ENCODE results near the gene ZNF236. TPM values are rescaled to one million over a fixed set of nuclear protein-coding genes. Genes with fewer than 3 reads are reported as not detected.
"Not testable (repeated sequence)": the region's sequence is repeated elsewhere in the genome, so short reads cannot be mapped to it uniquely, and the experiment has no call there.

The ZNF236 gene
- total RNA-seq, 1 experiment from 2014 or later: 22.2 TPM

DNA sequence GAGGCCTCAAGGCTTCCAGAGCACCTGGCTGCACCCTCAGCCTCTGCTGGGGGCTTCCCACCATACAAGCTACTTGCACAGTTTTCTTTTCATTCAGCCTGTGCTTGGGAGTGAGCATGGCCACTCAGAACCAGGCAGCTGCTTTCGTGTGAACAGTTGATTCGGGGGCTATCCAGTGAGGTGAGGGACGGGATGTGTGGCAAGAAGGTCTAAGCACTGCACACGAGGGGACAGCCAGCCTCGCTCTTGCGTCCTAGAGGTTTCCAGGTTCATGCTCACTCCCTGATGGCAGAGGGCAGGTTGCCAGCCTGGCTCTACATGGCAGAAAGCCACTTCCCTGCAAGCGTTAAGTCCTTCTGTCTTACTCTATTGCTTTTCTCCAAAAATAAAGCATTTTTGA, 164.0 kb downstream of the ZNF236 start:
- CTCF ChIA-PET: interaction anchor here (1.3 to 2.3 kb wide), 4 partner anchors 9 to 68 kb away, joined by 3 to 10 read pairs (median 5); no protein-coding TSS in a partner anchor
- Mint-ChIP-seq H3K27ac (ENCODE audit: unreplicated experiment) (no peak overlapping the region), H3K27me3 (ENCODE audit: unreplicated experiment) (no peaks in the 10 kb centered on the region), H3K9me3 (ENCODE audit: low read depth, unreplicated experiment) (no peaks in the 10 kb centered on the region), H3K36me3 (ENCODE audit: insufficient read depth, unreplicated experiment) (no peaks in the 10 kb centered on the region), H3K4me3 (ENCODE audit: low read depth, unreplicated experiment) (no peak overlapping the region), H3K4me1 (ENCODE audit: low read depth, unreplicated experiment) (peaks cover 7% of the 10 kb centered on the region)
- no peak for TF ChIP-seq CTCF (IDR thresholded peaks at IDR 0.05; ENCODE audit: unreplicated experiment)
- DNase-seq: no peak
- BruUV-seq (replicated peaks): no TSS peak
- intact Hi-C loops (cut with micrococcal nuclease; ENCODE audit: unreplicated experiment): loop anchor here (10.0 kb wide), 1 partner anchor 478 kb away; no protein-coding TSS in a partner anchor

DNA sequence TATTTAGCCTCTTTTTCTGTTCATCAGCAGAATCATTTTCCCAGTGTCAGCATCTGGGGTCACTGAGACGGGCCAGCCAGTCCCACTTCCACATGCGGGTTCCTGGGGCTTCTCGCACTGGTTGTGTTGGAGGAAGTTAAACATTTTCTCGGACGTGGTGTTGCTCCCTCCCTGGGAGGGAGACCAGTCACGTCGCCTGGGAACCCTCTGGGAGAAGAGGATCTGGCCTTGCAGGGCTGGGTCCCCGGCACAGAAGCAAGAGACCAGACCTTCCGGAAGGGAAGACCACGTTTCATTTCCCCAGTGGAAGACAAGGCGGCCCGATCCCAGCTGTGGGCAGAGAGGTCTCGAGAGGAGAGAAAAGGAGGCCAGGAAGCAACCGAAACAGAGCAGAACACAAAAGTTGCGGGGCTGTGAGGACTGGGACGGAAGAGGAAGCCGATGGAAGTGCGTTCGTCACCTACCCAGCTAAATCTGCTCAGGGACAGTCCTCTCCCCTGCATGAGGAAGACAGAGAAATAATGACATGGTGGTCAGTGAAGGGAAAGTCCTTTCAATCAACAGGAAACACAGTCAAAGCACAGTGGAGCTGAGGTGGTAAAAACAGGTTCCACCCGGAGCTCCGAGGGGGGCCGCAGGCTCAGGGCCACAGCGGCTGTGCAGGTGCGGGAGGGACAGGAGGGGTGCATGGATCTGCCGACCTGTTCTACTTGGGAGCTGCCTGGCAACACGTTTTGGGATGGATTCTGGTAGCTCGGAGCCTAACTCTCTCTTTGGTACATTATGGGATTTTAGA, 165.9 kb downstream of the ZNF236 start:
- Mint-ChIP-seq H3K4me1 (ENCODE audit: low read depth, unreplicated experiment) (peaks cover 3% of the 10 kb centered on the region), H3K27ac (ENCODE audit: unreplicated experiment) (no peak overlapping the region), H3K27me3 (ENCODE audit: unreplicated experiment) (no peaks in the 10 kb centered on the region), H3K4me3 (ENCODE audit: low read depth, unreplicated experiment) (no peak overlapping the region), H3K36me3 (ENCODE audit: insufficient read depth, unreplicated experiment) (no peaks in the 10 kb centered on the region), H3K9me3 (ENCODE audit: low read depth, unreplicated experiment) (no peaks in the 10 kb centered on the region)
- no peak for TF ChIP-seq CTCF (IDR thresholded peaks at IDR 0.05; ENCODE audit: unreplicated experiment)
- CTCF ChIA-PET: interaction anchor here (0.6 kb wide), 1 partner anchor 142 kb away, joined by 4 read pairs; no protein-coding TSS in a partner anchor
- no TSS peak for BruUV-seq (replicated peaks)
- intact Hi-C loops (cut with micrococcal nuclease; ENCODE audit: unreplicated experiment): loop anchor here (10.0 kb wide), 1 partner anchor 477 kb away; no protein-coding TSS in a partner anchor
- DNase-seq: no peak

DNA sequence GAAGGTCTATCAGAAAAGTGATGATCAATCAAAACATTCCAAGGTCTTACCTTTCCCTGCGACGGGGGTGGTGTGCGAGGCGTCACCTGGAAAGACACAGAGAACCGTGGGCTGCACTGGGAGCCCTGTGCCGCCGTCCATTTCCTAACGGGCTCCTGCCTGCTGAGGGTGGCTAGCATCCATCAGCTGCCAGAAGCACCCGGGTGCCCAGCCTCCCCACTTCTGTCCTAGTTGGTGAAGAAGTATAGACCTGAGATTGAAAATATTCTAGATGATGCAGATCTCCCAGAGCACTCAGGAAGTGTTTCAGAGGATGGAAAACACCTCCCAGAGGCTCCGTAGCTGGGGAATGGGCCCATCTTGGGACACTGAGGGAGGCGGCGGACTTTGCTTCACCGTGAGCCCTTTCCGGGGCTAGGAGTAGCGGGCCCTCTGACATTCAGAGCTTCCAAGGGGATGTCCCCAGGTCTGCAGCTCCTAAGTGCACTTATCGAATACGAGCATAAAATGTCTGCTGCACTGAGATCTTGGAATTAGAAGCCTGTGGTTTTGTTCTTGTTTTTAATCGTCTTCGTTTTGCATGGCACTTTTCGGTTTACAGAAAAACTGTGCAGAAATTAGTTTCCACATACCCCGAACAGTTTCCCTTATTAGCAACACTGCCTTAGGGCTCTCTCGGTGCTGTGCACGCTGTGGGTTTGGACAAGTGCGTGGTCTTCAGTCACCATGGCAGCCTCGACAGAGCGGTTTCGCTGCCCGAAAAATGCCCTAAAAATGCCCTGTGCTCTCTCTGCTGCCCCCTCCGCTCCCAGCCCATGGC, 166.7 kb downstream of the ZNF236 start:
- Mint-ChIP-seq H3K36me3 (ENCODE audit: insufficient read depth, unreplicated experiment) (no peaks in the 10 kb centered on the region), H3K27ac (ENCODE audit: unreplicated experiment) (no peak overlapping the region), H3K9me3 (ENCODE audit: low read depth, unreplicated experiment) (no peaks in the 10 kb centered on the region), H3K4me1 (ENCODE audit: low read depth, unreplicated experiment) (no peaks in the 10 kb centered on the region), H3K4me3 (ENCODE audit: low read depth, unreplicated experiment) (no peak overlapping the region), H3K27me3 (ENCODE audit: unreplicated experiment) (no peaks in the 10 kb centered on the region)
- intact Hi-C loops (cut with micrococcal nuclease; ENCODE audit: unreplicated experiment): loop anchor here (10.0 kb wide), 1 partner anchor 476 kb away; no protein-coding TSS in a partner anchor
- no peak for DNase-seq
- no TSS peak for BruUV-seq (replicated peaks)
- CTCF ChIA-PET: interaction anchor here (0.6 to 0.9 kb wide), 2 partner anchors 142 to 221 kb away, joined by 3 to 4 read pairs; no protein-coding TSS in a partner anchor
- TF ChIP-seq CTCF (IDR thresholded peaks at IDR 0.05; ENCODE audit: unreplicated experiment): no peak

DNA sequence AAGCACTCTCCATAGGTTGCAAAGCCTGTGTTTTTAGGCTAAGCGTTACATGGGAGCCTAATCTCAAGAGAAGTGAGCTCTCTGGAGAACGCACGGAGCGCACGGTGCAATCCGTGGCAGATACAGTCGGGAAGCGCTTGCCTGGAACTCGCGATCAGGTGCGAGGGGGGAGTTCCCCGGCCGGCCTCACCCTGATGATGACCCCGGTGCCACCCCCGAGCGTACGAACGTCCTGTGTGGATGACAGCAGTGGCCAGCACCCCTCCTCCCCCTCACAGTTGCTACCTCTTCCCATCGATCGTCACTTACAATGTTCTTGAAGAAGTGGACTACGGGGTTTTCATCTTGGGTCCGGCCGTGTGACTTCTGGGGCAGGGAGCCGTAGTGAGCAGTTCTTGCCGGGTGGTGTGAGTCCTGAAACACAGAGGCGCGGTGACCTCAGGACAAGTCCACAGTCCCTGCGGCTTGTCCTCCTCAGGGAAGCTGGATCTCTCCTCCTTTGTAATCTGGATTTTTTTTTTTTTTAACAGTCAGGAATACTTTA, 167.4 kb downstream of the ZNF236 start:
- no peak for TF ChIP-seq CTCF (IDR thresholded peaks at IDR 0.05; ENCODE audit: unreplicated experiment)
- CTCF ChIA-PET: interaction anchor here (0.9 kb wide), 1 partner anchor 220 kb away, joined by 3 read pairs; no protein-coding TSS in a partner anchor
- H3K27ac Mint-ChIP-seq (ENCODE audit: unreplicated experiment): no peak overlapping the region
- no TSS peak for BruUV-seq (replicated peaks)
- no peaks in the 10 kb centered on the region for H3K36me3 Mint-ChIP-seq (ENCODE audit: insufficient read depth, unreplicated experiment)
- no peak for DNase-seq
- H3K27me3 Mint-ChIP-seq (ENCODE audit: unreplicated experiment): no peaks in the 10 kb centered on the region
- H3K4me1 Mint-ChIP-seq (ENCODE audit: low read depth, unreplicated experiment): no peaks in the 10 kb centered on the region
- H3K4me3 Mint-ChIP-seq (ENCODE audit: low read depth, unreplicated experiment): no peak overlapping the region
- intact Hi-C loops (cut with micrococcal nuclease; ENCODE audit: unreplicated experiment): loop anchor here (10.0 kb wide), 1 partner anchor 475 kb away; no protein-coding TSS in a partner anchor
- no peaks in the 10 kb centered on the region for H3K9me3 Mint-ChIP-seq (ENCODE audit: low read depth, unreplicated experiment)

DNA sequence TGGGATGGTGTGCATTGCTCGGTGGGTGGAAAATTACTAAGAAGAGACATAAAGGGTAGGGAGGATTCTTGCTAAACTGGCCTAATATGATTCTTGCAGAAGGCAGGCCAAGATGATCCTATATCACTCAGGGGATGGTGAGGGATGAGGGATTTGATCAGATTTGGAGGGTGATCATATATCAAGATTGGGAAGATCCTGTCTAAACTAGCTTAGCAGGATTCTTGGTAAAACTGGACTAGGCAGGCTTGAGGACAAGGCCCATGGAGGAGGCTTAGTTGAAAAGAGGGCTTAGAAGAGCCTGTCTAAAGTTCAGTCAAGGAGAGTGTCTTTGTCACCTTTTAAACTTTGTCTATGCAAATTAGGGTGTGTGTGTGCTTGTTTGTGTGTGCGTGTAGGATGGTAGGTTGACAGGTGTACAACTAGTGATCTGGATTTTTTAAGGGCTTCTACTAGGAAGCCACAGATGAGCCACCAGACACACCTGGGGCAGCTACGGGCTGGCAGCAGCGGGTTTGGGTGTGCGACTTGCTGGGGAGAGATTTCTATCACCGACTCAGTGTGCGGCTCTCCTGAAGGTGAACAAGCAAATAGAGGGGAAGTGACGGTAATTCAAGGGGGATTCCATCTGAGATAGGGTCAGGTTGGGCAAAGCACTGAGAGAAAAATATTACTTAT, 168.1 kb downstream of the ZNF236 start:
- H3K9me3 Mint-ChIP-seq (ENCODE audit: low read depth, unreplicated experiment); H3K27me3 Mint-ChIP-seq (ENCODE audit: unreplicated experiment); BruUV-seq (replicated peaks); H3K4me3 Mint-ChIP-seq (ENCODE audit: low read depth, unreplicated experiment); intact Hi-C loops (cut with micrococcal nuclease; ENCODE audit: unreplicated experiment); H3K27ac Mint-ChIP-seq (ENCODE audit: unreplicated experiment); H3K4me1 Mint-ChIP-seq (ENCODE audit: low read depth, unreplicated experiment); H3K36me3 Mint-ChIP-seq (ENCODE audit: insufficient read depth, unreplicated experiment); DNase-seq: not testable (repeated sequence)
- CTCF ChIA-PET: interaction anchor here (1.0 to 1.4 kb wide), 2 partner anchors 10 kb away, joined by 4 read pairs; no protein-coding TSS in a partner anchor

All from Calu3 (cell line).